Hindlimb muscle (tissue), 1 donor: ENCODE data around the gene DCUN1D2. TPM values are rescaled to one million over a fixed set of nuclear protein-coding genes. Genes with fewer than 3 reads are reported as not detected.
"Not testable (repeated sequence)": the region's sequence is repeated elsewhere in the genome, so short reads cannot be mapped to it uniquely, and the experiment has no call there.

Experiments used
- DNase-seq: peaks from one replicate; pipeline ENCODE4 v3.0.0-alpha.2; 2013
- polyA plus RNA-seq: library from polyadenylated mRNA; unstranded; fragments of 120-200 nt; gene quantifications from one replicate; pipeline ENCODE4 v1.2.1, GENCODE V29; 2013; ENCODE audit not compliant: insufficient read length

Gene DCUN1D2
- 19.5 TPM for polyA plus RNA-seq

DNA sequence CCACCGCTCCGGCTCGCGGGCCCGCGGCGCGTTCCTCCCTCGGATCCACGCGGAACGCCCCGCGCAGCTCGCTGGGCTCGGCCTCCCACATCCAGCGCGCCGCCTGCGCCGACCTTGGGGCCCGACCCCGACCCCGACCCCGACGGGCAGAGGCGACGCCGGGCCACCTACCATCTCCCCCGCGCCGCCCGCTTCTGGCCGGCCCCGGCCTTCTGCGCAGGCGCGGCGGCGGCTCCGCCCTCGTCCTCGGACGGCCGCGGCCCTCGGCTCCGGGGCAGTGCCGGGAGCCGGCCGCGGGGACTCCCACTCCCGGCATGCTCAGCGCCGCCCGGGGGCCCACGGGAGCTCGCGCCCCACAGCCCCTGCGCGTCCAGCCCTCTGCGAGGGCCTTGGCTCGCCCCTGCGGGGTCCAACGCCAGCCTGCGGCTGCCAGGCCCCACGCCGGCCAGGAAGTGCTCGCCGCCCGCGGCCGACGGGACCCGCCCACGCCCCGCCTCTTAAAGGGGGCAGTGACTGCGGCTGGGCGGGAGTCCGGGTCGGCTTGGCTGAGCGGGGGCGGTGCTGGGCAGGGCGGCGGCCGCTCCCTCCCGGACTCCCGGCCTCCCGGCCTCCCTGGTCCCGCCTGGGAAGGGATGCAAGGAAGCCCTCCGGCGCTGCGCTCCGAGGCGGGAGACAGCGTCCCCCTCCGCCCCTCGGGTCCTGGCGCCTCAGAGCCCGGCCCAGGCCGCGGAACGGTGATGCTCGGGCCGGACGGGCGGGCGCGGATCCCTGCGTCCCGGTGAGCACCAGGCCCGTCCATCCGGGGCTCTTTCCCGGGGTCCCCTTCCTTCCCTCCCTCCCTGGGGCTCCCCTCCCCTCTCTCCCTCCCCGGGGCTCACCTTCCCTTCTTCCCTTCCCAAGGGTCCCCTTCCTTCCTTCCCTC, at the start of gene DCUN1D2:
Gene DCUN1D2 (minus strand): TSS at position 216 of the 922 bp plus-strand sequence. CDS start 42 bp downstream, at position 174.
- DNase-seq, result peak; percentile 97

- no peak for DNase-seq
Observed at GRCh38 chr13:113539822-113540221, 49.3 kb upstream of the DCUN1D2 start.

DNA sequence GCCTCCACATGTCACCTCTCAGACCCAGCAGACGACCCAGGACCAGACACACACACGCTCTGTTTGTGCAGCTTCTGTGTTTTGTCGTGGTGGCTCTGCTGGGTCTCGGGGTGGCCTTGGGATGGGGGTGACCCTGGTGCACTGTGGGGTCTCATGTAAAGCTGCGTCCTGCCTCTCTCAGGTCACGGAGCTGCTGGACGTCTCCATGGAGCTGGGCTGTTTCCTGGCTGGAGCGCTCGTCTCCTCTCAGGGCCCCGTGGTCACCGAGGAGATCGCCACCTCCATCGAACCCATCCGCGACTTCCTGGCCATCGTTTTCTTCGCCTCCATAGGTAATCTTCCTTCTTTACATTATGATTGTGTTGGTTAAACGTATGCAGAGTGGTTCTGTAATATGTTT, 48.7 kb upstream of the DCUN1D2 start:
- DNase-seq, result no peak

- DNase-seq, result no peak
Observed at GRCh38 chr13:113538689-113539058, 48.2 kb upstream of the DCUN1D2 start.

DNA sequence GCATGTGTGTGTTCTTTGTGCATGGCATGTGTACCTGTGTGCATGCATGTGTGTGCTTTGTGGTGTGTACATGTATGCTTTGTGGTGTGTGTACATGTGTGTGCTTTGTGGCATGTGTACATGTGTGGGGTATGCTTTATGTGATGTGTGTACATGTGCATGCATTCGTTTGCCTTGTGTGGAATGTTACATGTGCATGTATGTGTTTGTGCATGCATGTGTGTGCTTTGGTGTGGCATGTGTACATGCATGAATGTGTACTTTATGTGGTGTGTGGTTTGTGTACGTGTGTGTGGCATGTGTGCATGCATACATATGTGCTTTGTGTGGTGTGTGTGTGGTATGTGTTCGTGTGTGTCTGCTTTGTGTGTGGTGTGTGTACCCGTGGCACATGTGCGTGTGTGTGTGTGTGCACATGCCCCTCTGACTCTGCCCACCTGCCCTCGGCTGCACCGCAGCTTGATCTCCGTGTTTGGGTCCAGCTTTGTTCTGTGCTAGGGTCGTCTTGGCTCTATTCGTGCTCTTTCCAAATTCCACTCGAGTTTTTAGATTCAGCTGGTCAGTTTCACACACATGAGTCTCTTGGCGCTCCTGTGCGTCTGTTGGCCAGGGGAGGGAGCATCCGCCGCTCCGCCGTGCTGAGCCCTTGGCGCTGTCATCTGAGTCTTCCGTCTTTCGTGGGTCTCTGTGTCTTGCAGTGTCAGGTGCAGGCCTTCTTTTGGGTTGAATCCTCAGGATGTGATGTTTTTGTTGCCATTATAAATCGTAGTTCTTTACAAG, 47.6 kb upstream of the DCUN1D2 start:
- DNase-seq, result no peak

DNA sequence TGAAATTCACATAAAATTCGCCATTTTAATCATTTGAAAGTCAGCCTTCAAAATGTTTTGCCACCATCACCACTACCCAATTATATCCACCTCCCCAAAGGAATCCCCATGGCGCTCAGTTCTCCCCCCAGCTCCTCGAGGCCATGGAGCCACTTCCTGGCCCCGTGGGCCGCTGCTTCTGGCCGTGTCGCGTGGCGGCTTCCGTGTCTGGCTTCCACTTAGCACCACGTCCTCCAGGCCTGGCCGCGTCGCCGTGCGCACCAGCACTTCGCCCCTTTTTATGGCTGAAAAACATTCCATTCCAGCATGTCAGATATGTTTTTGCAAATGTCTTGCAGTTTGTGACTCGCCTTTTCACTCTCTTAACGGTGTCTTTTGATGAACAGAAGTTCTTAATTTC, 46.7 kb upstream of the DCUN1D2 start:
- DNase-seq, result no peak

DNA sequence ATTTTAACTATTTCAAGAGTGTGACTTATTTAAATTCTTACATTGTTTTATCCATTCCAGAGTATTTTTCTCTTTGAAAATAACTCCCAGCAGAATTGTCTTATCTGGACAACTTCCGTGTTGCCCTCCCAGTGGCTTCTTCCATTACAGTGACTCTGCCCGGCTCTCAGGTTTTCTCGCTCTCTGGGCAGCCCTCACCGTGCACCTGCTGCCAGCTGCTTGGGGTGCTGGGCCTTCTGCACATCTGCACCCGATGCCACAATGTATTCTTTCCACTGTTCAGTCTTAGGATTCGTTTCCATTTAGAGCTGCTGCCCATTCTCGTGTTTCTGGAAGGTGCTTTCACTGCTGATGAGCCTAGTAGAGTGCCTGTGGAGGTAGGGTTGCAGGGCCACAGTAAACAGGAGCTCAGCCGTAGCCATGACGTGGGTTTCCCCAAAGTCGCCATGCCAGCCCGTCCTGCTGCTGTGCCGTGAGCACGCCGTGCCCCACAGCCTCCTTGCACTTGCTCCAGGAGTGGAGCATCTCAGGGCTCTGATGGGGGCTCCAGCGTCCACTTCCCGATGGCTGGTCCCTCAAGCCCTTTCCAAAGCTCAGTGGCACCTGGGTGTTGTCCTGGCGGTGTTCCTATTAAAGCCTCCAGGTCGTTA, 46.1 kb upstream of the DCUN1D2 start:
- no peak for DNase-seq

DNA sequence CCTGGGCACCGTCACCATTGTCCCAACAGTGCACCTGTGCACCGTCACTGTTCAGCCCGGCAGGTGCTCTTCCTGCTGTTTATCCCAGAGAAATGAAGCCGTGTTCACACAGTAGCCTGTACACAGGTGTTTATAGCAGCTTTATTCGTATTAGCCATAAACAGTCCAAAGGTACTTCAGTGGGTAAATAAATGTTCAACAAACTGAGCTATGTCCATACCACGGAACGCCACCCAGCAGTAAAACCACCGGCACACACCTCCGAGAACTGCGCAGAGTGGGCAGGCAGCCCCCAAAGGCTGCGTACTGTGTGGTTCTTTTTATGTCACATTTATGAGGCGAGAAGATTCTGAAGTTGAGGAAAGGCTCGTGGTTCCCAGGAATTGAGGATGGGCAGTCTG, 44.9 kb upstream of the DCUN1D2 start:
- DNase-seq, result no peak

GRCh38 chr13:113534236-113534860, 43.8 kb upstream of the DCUN1D2 start:
- DNase-seq, result no peak

GRCh38 chr13:113533161-113533840, 42.8 kb upstream of the DCUN1D2 start:
- no peak for DNase-seq

GRCh38 chr13:113532156-113532806, 41.8 kb upstream of the DCUN1D2 start:
- DNase-seq, result no peak

GRCh38 chr13:113531041-113531873, 40.7 kb upstream of the DCUN1D2 start:
- no peak for DNase-seq

GRCh38 chr13:113528813-113529180, 38.3 kb upstream of the DCUN1D2 start:
- no peak for DNase-seq

GRCh38 chr13:113528101-113528812, 37.7 kb upstream of the DCUN1D2 start:
- no peak for DNase-seq

GRCh38 chr13:113527272-113527958, 36.9 kb upstream of the DCUN1D2 start:
- DNase-seq, result no peak

DNA sequence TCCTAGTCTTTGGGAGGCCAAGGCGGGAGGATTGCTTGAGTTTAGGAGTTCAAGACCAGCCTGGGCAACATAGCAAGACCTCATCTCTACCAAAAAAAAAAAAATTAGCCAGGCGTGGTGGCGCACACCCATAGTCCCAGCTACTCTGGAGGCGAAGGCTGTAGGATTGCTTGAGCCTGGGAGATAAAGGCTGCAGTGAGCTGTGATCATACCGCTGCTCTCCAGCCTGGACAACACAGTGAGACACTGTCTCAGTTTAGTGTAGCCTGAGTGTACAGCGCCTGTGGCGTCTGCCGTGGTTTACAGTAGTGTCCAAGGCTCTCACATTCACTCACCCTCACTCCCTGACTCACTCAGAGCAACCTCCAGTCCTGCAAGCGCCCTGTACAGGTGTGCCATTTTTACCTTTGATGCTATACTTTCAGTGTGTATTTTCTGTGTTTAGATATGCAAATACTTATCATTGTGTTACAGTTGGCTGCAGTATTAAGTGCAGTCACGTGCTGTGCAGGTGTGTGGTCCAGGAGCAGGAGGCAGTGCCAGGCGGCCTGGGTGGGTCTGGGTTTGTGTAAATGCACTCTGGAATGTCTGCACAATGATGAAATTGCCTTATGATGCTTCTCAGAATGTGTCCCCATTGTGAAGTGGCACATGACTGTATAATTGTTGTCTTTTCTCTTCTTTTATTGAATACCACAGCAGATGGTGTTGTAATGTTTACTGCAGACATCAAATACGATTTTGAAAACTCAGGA, 36.1 kb upstream of the DCUN1D2 start:
- no peak for DNase-seq

- DNase-seq, result not testable (repeated sequence)
Observed at GRCh38 chr13:113522438-113522837, 31.9 kb upstream of the DCUN1D2 start.

DNA sequence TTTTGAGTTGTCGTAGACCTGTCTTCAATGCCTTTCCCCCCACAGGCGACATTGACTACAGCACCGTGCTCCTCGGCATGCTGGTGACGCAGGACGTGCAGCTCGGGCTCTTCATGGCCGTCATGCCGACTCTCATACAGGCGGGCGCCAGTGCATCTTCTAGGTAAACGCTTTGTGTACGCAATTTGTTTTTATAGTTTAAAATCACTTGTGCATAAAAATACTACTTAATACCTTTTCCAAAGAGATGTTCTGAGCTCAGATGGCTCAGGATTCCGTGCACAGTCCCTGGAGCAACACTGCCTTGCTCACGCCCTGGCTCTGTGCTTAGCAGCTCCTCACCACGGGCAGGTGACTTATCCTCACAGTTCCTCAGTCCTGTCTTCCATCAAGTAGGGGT, 30.1 kb upstream of the DCUN1D2 start:
- DNase-seq, result no peak
